ENCODE results near the gene STIMATE. TPM values are rescaled to one million over a fixed set of nuclear protein-coding genes. Genes with fewer than 3 reads are reported as not detected.

STIMATE gene
- total RNA-seq, 2 experiments from 2014 or later: 43.3 to 47.8 TPM

GRCh38 chr3:52841211-52841980 is 56.0 kb downstream of the STIMATE start:
- ATAC-seq (no peak), DNase-seq (no peak)
- H3K27ac Mint-ChIP-seq: no peak overlapping the region
- CTCF ChIA-PET: interaction anchor here (0.9 to 1.4 kb wide), 4 partner anchors 9 to 30 kb away, joined by 3 to 4 read pairs (median 3); no protein-coding TSS in a partner anchor
- peaks cover 16% of the 10 kb centered on the region for H3K36me3 Mint-ChIP-seq
- H3K4me3 Mint-ChIP-seq: no peak overlapping the region
- H3K4me1 Mint-ChIP-seq: peaks cover 45% of the 10 kb centered on the region
- no peaks in the 10 kb centered on the region for H3K9me3 Mint-ChIP-seq (ENCODE audit: low read depth)
- no peaks in the 10 kb centered on the region for H3K27me3 Mint-ChIP-seq

DNA sequence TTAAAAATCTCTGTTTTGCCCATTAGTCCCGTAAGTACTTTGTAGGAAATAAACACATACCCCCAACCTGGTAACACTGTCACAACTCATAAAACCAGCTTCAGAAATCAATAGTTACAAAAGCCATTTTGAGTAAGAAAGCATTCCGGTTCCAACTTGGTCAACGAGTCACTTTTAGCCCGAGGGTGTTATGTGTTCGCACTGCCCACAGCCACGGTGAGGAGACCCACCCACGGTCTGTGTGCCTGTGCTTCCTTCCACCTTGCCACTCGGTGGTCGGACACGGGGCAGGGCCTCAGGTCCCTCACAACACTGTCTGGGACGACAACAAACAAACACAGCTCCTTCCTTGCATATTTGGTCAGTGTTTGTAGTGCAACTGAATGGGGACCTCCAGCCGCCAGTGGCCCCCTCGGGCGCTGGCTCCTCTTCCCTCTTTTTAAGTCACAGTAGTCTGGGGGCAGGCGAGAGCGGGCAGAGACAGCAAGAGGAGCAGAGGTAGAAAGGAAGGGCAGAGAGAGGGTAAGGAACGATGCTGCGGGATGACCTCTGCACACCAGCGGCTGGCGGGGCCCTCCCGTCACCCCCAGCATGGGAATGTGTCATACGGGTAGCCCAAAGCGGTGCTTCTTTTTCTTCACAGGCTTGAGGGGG is 57.3 kb downstream of the STIMATE start:
- H3K4me3 Mint-ChIP-seq: no peak overlapping the region
- DNase-seq (no peak), ATAC-seq (no peak)
- no peaks in the 10 kb centered on the region for H3K27me3 Mint-ChIP-seq
- peaks cover 47% of the 10 kb centered on the region for H3K4me1 Mint-ChIP-seq
- H3K9me3 Mint-ChIP-seq (ENCODE audit: low read depth): no peaks in the 10 kb centered on the region
- CTCF ChIA-PET: interaction anchor here (1.1 to 1.6 kb wide), 5 partner anchors 9 to 95 kb away, joined by 3 to 6 read pairs (median 4); no protein-coding TSS in a partner anchor
- H3K36me3 Mint-ChIP-seq: peaks cover 16% of the 10 kb centered on the region
- H3K27ac Mint-ChIP-seq: no peak overlapping the region

DNA sequence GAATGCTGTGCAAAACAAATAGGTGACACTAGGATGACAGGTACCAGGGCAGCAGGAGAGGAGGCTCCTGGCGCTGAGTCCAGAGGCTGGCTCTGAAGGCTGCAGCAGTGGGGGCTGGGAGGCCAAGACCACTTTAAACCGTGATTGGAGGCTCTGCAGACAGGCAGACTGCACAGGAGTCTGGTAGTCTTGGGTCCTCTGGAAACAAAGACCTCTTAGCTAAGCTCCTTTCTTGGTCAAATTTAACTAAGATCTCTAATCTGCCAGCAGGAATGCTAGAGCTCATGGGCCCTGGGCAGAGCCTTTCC is 58.1 kb downstream of the STIMATE start:
- Mint-ChIP-seq H3K27me3 (no peaks in the 10 kb centered on the region), H3K36me3 (peaks cover 16% of the 10 kb centered on the region), H3K4me1 (peaks cover 47% of the 10 kb centered on the region), H3K9me3 (ENCODE audit: low read depth) (no peaks in the 10 kb centered on the region), H3K27ac (no peak overlapping the region), H3K4me3 (no peak overlapping the region)
- peak; percentile 14 for ATAC-seq
- no peak for DNase-seq
- CTCF ChIA-PET: interaction anchor here (0.7 to 1.8 kb wide), 10 partner anchors 9 to 208 kb away, joined by 3 to 6 read pairs (median 4); no protein-coding TSS in a partner anchor

GRCh38 chr3:52838561-52839267 is 58.6 kb downstream of the STIMATE start:
- peak overlapping the region; percentile 45 for H3K27ac Mint-ChIP-seq
- DNase-seq: peak; percentile 82

GRCh38 chr3:52836986-52837385 is 60.4 kb downstream of the STIMATE start:
- no peak for DNase-seq
- ATAC-seq: no peak
- H3K4me3 Mint-ChIP-seq: no peak overlapping the region
- H3K27ac Mint-ChIP-seq: peak overlapping the region; percentile 45
- H3K4me1 Mint-ChIP-seq: peaks cover 47% of the 10 kb centered on the region
- H3K9me3 Mint-ChIP-seq (ENCODE audit: low read depth): no peaks in the 10 kb centered on the region
- H3K36me3 Mint-ChIP-seq: peaks cover 16% of the 10 kb centered on the region
- CTCF ChIA-PET: interaction anchor here (1.2 to 1.5 kb wide), 3 partner anchors 8 to 57 kb away, joined by 3 to 4 read pairs (median 4); no protein-coding TSS in a partner anchor
- H3K27me3 Mint-ChIP-seq: no peaks in the 10 kb centered on the region

More at GRCh38 chr3:52838561-52839267, 58.6 kb downstream of the STIMATE start:
- peaks cover 47% of the 10 kb centered on the region for H3K4me1 Mint-ChIP-seq
- H3K27me3 Mint-ChIP-seq: no peaks in the 10 kb centered on the region
- peaks cover 16% of the 10 kb centered on the region for H3K36me3 Mint-ChIP-seq
- ATAC-seq: peak; percentile 93
- CTCF ChIA-PET: interaction anchor here (0.7 to 1.8 kb wide), 11 partner anchors 10 to 208 kb away, joined by 3 to 6 read pairs (median 4); no protein-coding TSS in a partner anchor
- H3K4me3 Mint-ChIP-seq: no peak overlapping the region
- no peaks in the 10 kb centered on the region for H3K9me3 Mint-ChIP-seq (ENCODE audit: low read depth)

- CTCF ChIA-PET: interaction anchor here (1.2 to 1.3 kb wide), 2 partner anchors 12 to 57 kb away, joined by 3 to 4 read pairs; no protein-coding TSS in a partner anchor
- DNase-seq (no peak), ATAC-seq (no peak)
- Mint-ChIP-seq H3K4me1 (peaks cover 47% of the 10 kb centered on the region), H3K36me3 (peaks cover 14% of the 10 kb centered on the region), H3K4me3 (no peak overlapping the region), H3K27ac (peak overlapping the region; percentile 45), H3K27me3 (no peaks in the 10 kb centered on the region), H3K9me3 (ENCODE audit: low read depth) (no peaks in the 10 kb centered on the region)
Observed at GRCh38 chr3:52836471-52836845, 60.9 kb downstream of the STIMATE start.

DNA sequence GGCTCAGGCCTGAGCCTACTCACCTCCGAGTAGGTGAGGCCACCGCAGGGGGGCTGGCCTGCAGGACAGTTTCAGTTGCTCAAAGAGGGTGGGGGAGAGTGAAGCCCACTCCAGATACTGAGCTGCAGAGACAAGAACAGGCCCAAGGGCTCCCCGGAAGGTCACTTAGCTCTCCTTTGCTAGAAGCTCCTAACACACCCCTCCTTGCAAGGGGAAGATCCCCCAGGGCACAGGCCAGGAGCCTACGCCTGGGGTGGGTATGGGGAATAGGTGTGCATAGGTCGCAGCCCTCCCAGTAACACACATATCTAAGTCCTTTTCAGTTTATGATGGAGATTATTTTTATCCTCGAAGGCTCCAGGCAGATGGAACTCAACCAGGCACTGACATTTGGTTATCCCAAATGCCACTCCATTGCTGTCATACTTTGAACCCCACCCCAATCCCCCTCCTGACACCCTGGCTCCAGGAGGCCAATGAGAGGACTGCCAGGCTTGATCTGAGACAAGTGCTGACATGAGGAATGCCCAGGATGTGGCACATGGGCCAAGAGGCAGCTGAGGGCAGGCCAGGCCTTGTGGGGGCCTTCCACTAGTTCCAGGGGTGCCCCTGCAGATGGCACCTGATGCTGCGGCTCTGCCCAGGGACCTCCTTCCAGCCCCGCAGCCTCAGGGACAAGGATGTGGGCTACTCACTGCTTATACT is 61.4 kb downstream of the STIMATE start:
- ATAC-seq (no peak), DNase-seq (no peak)
- Mint-ChIP-seq H3K9me3 (ENCODE audit: low read depth) (no peaks in the 10 kb centered on the region), H3K27me3 (no peaks in the 10 kb centered on the region), H3K36me3 (peaks cover 12% of the 10 kb centered on the region), H3K4me1 (peaks cover 51% of the 10 kb centered on the region), H3K4me3 (no peak overlapping the region), H3K27ac (no peak overlapping the region)
- CTCF ChIA-PET: interaction anchor here (1.3 kb wide), 1 partner anchor 58 kb away, joined by 4 read pairs; no protein-coding TSS in a partner anchor

- ATAC-seq (no peak), DNase-seq (no peak)
- Mint-ChIP-seq H3K27ac (peak within 1 kb of the TSS; percentile 54), H3K9me3 (ENCODE audit: low read depth) (no peaks in the 10 kb centered on the region), H3K4me1 (peaks cover 53% of the 10 kb centered on the region), H3K4me3 (no peak within 1 kb of the TSS), H3K36me3 (peaks cover 7% of the 10 kb centered on the region), H3K27me3 (no peaks in the 10 kb centered on the region)
- CTCF ChIA-PET: no interaction called here
Observed at GRCh38 chr3:52834871-52835501, 62.4 kb downstream of the STIMATE start, which contains the start of gene MUSTN1. Gene MUSTN1 (minus strand): TSS chr3:52835019. CDS start chr3:52834948, 71 bp downstream.

DNA sequence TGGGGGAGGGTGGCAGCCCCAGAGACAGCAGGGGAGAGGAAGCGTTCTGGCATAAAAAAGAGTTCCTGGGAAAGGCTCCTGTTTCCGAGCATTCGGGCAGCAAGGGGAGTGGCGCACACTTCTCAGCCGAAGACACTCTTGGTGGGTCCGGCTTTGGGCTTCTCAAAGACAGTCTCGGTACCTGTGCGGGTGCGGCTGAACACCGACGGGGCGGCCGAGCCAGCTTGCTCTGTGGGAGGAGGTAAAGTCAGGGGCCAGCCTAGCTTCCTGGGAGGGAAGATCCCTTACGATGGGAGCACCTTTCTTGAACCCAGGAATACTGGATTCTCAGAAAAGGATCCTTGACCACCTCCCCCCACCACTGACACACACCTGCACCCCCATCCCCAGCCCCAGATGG is 64.1 kb downstream of the STIMATE start:
- CTCF ChIA-PET: no interaction called here
- DNase-seq (no peak), ATAC-seq (no peak)
- Mint-ChIP-seq H3K9me3 (ENCODE audit: low read depth) (no peaks in the 10 kb centered on the region), H3K36me3 (peaks cover 4% of the 10 kb centered on the region), H3K27ac (no peak overlapping the region), H3K4me1 (peaks cover 36% of the 10 kb centered on the region), H3K27me3 (no peaks in the 10 kb centered on the region), H3K4me3 (no peak overlapping the region)

DNA sequence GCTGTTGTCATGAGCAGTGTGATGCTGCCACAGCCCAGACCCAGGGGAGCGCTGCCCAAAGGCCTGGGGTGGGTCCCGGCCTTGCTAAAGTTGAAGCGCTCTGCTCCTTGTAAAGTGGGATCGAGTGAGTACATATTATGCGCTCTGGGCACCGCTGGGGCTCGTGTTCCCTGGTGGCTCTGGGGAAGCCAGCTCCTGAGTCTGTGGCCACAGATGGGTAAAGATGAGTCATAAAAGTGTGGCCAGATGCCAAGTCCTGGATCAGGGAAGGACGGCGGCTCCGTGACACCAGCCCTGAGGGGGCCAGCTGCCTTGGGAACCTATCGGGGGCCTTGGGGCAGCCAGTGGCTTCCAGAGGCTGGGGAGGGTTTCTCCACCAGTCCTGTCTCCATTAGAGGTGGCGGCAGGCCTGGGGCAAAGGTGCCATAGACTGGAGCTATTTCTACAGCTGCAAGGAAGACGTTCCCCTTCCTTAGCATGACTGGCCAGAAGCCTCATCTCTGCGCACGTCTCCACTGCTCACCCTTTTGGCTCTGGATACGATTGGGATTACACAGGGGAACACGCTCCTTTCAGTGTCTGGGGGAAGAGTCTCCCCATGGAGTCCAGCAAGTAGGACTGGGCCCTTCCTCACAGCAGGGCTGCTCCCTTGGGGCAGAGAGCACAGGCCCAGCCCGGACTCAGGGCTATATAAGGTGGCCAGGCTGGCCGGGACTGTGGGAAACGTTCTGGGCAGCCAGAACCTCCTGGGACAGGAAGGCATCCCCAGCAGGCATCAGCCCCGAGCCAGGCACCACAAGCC is 65.6 kb downstream of the STIMATE start:
- Mint-ChIP-seq H3K4me3 (no peak overlapping the region), H3K27ac (no peak overlapping the region), H3K4me1 (peaks cover 20% of the 10 kb centered on the region), H3K9me3 (ENCODE audit: low read depth) (no peaks in the 10 kb centered on the region), H3K36me3 (no peaks in the 10 kb centered on the region), H3K27me3 (no peaks in the 10 kb centered on the region)
- CTCF ChIA-PET: interaction anchor here (1.8 kb wide), 1 partner anchor 10 kb away, joined by 5 read pairs; no protein-coding TSS in a partner anchor
- peak; percentile 10 for ATAC-seq
- DNase-seq: no peak

GRCh38 chr3:52830535-52831258 is 66.7 kb downstream of the STIMATE start, which contains the start of gene ITIH4:
Gene ITIH4 (minus strand): TSS chr3:52830672. CDS start chr3:52830642, 30 bp downstream.
- no peaks in the 10 kb centered on the region for H3K36me3 Mint-ChIP-seq
- H3K4me1 Mint-ChIP-seq: peaks cover 16% of the 10 kb centered on the region
- no peak within 1 kb of the TSS for H3K27ac Mint-ChIP-seq
- H3K4me3 Mint-ChIP-seq: no peak within 1 kb of the TSS
- H3K9me3 Mint-ChIP-seq (ENCODE audit: low read depth): no peaks in the 10 kb centered on the region
- ATAC-seq: no peak
- CTCF ChIA-PET: interaction anchor here (1.8 kb wide), 1 partner anchor 9 kb away, joined by 5 read pairs; no protein-coding TSS in a partner anchor
- no peak for DNase-seq
- no peaks in the 10 kb centered on the region for H3K27me3 Mint-ChIP-seq

All from activated CD8-positive, alpha-beta memory T cell treated with anti-CD3 and anti-CD28 coated beads, Interleukin-2, amount 10 ng/mL, durations not matched to agents 7 days and 5 days (primary cell).